ENCODE results near the gene AMZ1. TPM values are rescaled to one million over a fixed set of nuclear protein-coding genes. Genes with fewer than 3 reads are reported as not detected.
"Not testable (repeated sequence)": the region's sequence is repeated elsewhere in the genome, so short reads cannot be mapped to it uniquely, and the experiment has no call there.

AMZ1 gene
- total RNA-seq, 2 donors from 2014 or later, result 0.27 to 0.34 TPM

- ATAC-seq (no peak), DNase-seq (no peak)
- intact Hi-C loops (cut with DNase I), result loop anchor here (5.0 to 10.0 kb wide), 3 partner anchors 117 to 240 kb away; partner anchors contain the start of gene GRIFIN (in 1 of the 2)
Measured at GRCh38 chr7:2684501-2684900, 3.5 kb upstream of the AMZ1 start.

GRCh38 chr7:2686101-2686500, 1.9 kb upstream of the AMZ1 start:
- intact Hi-C loops (cut with DNase I), result loop anchor here (10.0 kb wide), 2 partner anchors 211 to 241 kb away; partner anchors contain the start of gene GRIFIN (in 1 of the 2)
- ATAC-seq (no peak), DNase-seq (no peak)

DNA sequence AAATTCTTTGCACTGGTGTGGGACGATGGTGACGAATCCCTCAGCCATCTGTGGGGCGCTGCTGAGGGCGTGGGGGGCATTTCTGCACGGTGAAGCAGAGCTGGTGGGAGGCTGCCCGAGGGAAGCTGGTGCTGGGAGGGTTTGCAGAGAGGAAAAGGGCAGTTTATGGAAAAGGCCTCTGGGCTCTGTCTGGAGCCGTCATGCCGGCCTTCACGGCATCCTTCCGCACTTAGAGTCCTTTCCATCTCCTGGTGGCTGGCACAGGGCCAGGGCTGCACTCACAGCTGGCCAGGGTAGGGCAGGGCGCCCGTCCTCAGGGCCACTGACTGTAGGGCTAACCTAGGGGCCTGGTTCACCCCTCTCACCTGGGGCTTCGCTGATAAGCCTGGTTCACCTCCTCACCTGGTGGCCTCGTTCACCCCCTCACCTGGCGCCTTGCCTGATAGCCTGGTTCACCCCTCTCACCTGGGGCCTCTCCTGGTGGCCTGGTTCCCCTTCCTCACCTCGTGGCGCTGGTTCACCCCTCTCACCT, 598 bp upstream of the AMZ1 start:
- DNase-seq (no peak), ATAC-seq (peak in 1 of 2 donors; percentile 44)
- intact Hi-C loops (cut with DNase I), result loop anchor here (10.0 kb wide), 2 partner anchors 213 to 243 kb away; partner anchors contain the start of gene GRIFIN (in 1 of the 2)

GRCh38 chr7:2688409-2689342, 674 bp downstream of the AMZ1 start:
- ATAC-seq (no peak), DNase-seq (no peak)
- intact Hi-C loops (cut with DNase I), result loop anchor here (10.0 kb wide), 2 partner anchors 214 to 244 kb away; partner anchors contain the start of gene GRIFIN (in 1 of the 2)

DNA sequence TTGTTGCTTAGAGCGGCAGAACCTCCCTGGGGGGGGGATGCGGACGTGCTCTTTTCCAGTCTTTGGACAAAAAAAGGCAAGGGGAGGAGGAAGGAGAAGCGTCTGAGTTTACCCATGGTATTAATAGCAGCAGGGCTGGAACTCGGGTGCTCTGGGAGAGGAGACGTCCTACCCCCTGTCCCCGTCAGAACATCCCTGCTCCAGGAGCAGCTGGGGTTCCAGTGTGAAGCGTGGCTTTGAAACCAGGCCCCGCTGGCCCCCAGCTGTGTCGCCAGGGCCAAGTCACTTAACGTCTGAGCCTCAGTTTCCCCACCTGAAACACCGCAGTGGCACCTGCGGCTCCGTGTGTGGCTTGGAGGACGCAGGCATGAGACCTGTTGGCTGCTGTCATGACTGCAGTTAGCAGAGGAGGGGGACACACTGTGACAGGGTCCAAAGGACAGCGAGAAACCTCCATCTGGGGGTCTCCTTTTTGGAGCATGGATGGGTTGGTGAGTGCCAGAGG, 1.4 kb downstream of the AMZ1 start:
- ATAC-seq (no peak), DNase-seq (no peak)
- intact Hi-C loops (cut with DNase I), result loop anchor here (10.0 kb wide), 2 partner anchors 215 to 245 kb away; partner anchors contain the start of gene GRIFIN (in 1 of the 2)

GRCh38 chr7:2689951-2690705, 2.1 kb downstream of the AMZ1 start:
- intact Hi-C loops (cut with DNase I), result loop anchor here (10.0 kb wide), 2 partner anchors 215 to 245 kb away; partner anchors contain the start of gene GRIFIN (in 1 of the 2)
- ATAC-seq (no peak), DNase-seq (no peak)

DNA sequence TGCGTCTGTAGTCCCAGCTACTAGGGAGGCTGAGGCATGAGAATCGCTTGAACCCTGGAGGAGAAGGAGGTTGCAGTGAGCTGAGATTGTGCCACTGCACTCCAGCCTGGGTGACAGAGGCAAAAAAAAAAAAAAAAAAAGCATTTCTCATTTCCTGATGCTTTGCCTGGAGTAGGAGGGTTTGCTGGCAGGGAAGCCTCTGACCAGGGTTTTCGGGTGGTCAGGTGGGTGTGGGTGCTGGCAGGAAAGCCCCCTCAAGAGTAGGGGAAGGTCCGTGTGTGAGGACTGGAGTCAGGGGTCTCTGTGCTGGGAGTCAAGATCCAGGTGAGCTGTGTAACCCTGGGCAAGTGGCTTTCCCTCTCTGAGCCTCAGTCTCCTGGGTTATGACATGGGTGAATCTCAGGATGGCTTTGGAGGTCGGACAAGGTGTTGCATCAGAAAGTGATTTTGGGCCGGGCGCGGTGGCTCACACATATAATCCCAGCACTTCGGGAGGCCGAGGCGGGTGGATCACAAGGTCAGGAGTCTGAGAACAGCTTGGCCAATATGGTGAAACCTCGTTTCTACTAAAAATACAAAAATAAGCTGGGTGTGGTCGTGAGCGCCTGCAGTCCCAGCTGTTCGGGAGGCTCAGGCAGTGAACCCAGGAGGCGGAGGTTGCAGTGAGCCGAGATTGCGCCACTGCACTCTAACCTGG, 3.2 kb downstream of the AMZ1 start:
- no peak for ATAC-seq
- DNase-seq, result no peak
- intact Hi-C loops (cut with DNase I), result no loop called here

- intact Hi-C loops (cut with DNase I); DNase-seq; ATAC-seq: not testable (repeated sequence)
Measured at GRCh38 chr7:2691932-2692439, 4.0 kb downstream of the AMZ1 start.

DNA sequence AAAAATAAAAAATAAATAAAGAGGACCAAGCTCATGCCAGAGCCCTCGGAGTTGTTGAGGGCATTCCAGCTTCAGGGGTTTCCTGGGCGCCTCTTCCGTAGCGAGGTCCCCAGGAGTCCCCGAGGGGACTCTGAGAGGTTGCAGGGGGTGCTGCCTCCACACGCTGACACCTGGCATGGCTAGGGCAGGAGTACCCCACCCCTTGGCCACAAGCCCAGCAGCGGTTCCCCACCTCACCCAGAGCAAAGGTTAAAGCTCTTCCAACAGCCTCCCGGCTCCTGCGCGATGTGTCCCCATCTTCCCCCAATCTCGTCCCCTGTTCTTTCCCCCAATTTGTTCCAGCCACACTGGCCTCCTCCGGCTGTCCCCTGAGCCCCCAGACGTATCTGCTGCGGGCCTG, 4.5 kb downstream of the AMZ1 start:
- ATAC-seq (no peak), DNase-seq (no peak)
- intact Hi-C loops (cut with DNase I), result no loop called here

GRCh38 chr7:2693420-2694121, 5.6 kb downstream of the AMZ1 start:
- DNase-seq; ATAC-seq; intact Hi-C loops (cut with DNase I): not testable (repeated sequence)

DNA sequence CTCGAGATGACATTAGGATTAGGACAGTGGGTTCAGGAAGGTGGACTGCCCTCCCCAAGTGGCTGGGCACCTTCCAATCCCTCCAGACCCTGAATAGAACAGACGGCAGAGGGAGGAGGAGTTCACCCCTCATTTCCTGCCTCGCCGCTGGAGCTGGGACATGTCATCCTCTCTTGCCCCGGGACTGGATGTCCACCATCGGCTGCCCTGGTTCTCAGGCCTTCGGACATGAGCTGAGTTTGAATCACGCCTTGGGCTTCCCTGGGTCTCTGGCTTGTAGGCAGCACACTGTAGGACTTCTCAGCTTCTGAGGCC, 6.1 kb downstream of the AMZ1 start:
- intact Hi-C loops (cut with DNase I); ATAC-seq; DNase-seq: not testable (repeated sequence)

GRCh38 chr7:2698581-2699288, 10.7 kb downstream of the AMZ1 start:
- intact Hi-C loops (cut with DNase I), result no loop called here
- ATAC-seq (peak in 1 of 2 donors; percentile 14), DNase-seq (no peak)

GRCh38 chr7:2699289-2699620, 11.3 kb downstream of the AMZ1 start:
- intact Hi-C loops (cut with DNase I), result no loop called here
- DNase-seq, result no peak
- ATAC-seq, result no peak

DNA sequence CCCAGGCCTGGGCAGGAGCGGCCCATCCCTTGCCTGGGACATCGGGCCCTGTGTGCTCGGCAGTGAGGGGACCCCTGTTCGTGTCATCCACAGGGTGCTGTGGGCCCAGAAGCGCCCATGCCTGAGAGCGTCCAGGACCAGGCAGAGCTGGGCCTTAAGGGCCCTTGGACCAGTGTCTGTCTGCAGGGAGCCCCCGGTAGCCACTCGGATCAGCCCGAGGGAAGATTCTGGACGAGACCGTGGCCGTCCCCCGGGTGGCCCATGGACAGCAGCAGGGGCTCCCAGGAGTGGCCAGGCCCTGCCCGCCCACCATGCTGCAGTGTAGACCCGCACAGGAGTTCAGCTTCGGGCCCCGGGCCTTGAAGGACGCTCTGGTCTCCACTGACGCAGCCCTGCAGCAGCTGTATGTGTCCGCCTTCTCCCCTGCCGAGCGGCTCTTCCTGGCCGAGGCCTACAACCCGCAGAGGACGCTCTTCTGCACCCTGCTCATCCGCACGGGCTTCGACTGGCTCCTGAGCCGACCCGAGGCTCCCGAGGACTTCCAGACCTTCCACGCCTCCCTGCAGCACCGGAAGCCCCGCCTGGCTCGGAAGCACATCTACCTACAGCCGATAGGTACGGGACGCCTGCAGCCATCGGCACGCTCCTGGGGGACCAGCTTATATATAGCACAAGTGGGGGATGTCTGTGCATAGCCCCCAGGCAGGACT, 12.3 kb downstream of the AMZ1 start:
- intact Hi-C loops (cut with DNase I), result no loop called here
- ATAC-seq (no peak), DNase-seq (no peak)

DNA sequence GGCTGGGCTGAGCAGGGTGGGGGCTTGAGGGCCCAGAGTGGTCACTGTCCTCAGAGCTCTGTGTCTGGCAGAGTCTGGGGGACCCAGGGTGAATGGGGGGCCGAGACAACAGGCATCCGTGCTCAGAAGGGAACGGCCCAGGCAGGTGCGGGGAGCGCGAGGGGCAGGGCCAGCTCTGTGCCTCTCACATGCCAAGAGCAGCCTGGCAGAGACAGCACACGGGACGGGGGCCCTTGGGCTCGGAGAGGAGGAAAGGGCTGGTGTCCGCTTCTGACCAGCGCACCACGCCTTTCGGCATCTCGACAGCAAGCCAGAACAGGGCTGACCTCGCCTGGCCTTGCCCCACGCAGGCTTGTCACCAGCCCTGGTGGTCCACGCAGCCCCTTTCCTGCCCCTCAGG, 13.4 kb downstream of the AMZ1 start:
- ATAC-seq (peak in 1 of 2 donors; percentile 5), DNase-seq (no peak)
- intact Hi-C loops (cut with DNase I), result no loop called here

GRCh38 chr7:2701832-2702593, 14.0 kb downstream of the AMZ1 start:
- intact Hi-C loops (cut with DNase I), result no loop called here
- DNase-seq (peak; percentile 65), ATAC-seq (peak; percentile 51 to 90)

Data from left cardiac atrium (tissue), 4 donors.